Measurements from ENCODE around the gene HOXC10. TPM values are rescaled to one million over a fixed set of nuclear protein-coding genes. Genes with fewer than 3 reads are reported as not detected.

The HOXC10 gene
- total RNA-seq, 1 experiment from 2014 or later, result 154 TPM

DNA sequence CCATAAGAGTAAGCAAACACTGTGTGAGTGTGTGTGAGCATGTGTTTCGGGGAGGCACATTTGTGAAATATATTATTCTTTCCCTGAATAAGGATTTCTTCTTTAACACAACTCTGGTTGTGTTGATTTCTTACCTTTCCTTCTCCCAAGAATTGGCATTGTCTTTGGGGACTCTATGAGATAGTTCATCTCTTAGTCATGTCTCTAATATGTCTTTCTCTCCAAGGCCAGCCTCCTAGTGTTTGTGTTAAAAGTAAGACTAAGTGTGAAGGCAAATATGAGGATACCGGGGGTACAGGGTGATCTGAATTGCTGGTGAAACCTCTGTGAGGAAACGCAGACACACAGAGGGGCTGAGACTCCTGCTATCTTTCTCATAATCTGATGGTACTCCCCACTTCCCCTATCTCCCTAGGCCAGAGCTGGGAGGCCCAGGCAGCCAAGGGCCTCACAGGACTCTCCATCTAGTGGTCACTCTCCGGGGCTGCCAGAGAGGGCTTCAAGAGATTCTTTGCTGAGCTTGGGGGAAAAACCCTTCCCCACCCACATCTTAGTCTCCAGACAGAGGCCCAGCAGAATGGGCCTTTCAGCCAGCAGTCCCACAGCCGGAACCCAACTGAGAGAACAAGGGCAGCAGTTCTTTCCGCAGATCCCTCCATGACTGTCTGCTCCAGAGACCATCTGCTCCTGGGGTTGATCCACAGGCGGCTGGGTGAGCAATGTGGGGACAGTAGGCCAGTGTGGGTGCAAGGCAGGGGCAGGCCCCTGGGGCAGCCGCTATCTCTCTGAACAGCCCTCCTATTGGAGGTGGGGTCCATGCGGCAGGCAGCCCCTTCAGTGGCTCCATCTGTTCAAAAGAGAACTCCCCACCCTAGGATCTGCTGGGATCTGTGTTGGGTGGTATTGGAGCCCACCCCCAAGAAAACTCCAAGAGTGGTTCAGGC is 36.0 kb upstream of the HOXC10 start:
- ChIA-PET POLR2A (interaction anchor here (0.5 to 0.7 kb wide), 2 partner anchors 209 to 214 kb away, joined by 5 to 7 read pairs; no protein-coding TSS in a partner anchor), CTCF (interaction anchor here (0.6 kb wide), 2 partner anchors 50 to 79 kb away, joined by 6 to 12 read pairs; partner anchors contain the start of gene HOXC6)
- H3K9me3 ChIP-seq (ENCODE audit: control insufficient read depth, insufficient read depth, low read depth, low read length), result no peaks in the 10 kb centered on the region
- in situ Hi-C loops (cut with HindIII; ENCODE audit: low pct_unique_long_range_greater_than_20kb, low sequenced_read_pairs) (no loop called here), intact Hi-C loops (cut with micrococcal nuclease; ENCODE audit: unreplicated experiment) (loop anchor here (5.0 kb wide), 2 partner anchors 122 to 182 kb away; no protein-coding TSS in a partner anchor)
- no peaks in the 10 kb centered on the region for H3K27me3 ChIP-seq (ENCODE audit: control insufficient read depth, insufficient read depth, low read length)
- ATAC-seq (peak; percentile 59), DNase-seq (ENCODE audit: low read depth, low spot score) (no peak)
- H3K4me3 ChIP-seq (ENCODE audit: low read depth in 2 of 2, low read length in 2 of 2), result no peak overlapping the region
- no peaks in the 10 kb centered on the region; the same call in 1 of the 2 replicates for H3K36me3 ChIP-seq (ENCODE audit: control insufficient read depth, insufficient read depth, low read length)
- peaks cover 89% of the 10 kb centered on the region for H3K4me1 ChIP-seq (ENCODE audit: control insufficient read depth, insufficient read depth, low read length)
- BruUV-seq (replicated peaks), result no TSS peak
- peak overlapping the region; percentile 88 for H3K27ac ChIP-seq (ENCODE audit: low read length)
- no peak for TF ChIP-seq POLR2AphosphoS5 (IDR thresholded peaks at IDR 0.05; ENCODE audit: low read depth, low read length)
- no peak for TF ChIP-seq TCF7L2 (IDR thresholded peaks at IDR 0.05; ENCODE audit: low read depth, low read length)
- TF ChIP-seq, protein P1, sequence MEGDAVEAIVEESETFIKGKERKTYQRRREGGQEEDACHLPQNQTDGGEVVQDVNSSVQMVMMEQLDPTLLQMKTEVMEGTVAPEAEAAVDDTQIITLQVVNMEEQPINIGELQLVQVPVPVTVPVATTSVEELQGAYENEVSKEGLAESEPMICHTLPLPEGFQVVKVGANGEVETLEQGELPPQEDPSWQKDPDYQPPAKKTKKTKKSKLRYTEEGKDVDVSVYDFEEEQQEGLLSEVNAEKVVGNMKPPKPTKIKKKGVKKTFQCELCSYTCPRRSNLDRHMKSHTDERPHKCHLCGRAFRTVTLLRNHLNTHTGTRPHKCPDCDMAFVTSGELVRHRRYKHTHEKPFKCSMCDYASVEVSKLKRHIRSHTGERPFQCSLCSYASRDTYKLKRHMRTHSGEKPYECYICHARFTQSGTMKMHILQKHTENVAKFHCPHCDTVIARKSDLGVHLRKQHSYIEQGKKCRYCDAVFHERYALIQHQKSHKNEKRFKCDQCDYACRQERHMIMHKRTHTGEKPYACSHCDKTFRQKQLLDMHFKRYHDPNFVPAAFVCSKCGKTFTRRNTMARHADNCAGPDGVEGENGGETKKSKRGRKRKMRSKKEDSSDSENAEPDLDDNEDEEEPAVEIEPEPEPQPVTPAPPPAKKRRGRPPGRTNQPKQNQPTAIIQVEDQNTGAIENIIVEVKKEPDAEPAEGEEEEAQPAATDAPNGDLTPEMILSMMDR (IDR thresholded peaks at IDR 0.05), result peak; percentile 76
- TF ChIP-seq, protein P2, sequence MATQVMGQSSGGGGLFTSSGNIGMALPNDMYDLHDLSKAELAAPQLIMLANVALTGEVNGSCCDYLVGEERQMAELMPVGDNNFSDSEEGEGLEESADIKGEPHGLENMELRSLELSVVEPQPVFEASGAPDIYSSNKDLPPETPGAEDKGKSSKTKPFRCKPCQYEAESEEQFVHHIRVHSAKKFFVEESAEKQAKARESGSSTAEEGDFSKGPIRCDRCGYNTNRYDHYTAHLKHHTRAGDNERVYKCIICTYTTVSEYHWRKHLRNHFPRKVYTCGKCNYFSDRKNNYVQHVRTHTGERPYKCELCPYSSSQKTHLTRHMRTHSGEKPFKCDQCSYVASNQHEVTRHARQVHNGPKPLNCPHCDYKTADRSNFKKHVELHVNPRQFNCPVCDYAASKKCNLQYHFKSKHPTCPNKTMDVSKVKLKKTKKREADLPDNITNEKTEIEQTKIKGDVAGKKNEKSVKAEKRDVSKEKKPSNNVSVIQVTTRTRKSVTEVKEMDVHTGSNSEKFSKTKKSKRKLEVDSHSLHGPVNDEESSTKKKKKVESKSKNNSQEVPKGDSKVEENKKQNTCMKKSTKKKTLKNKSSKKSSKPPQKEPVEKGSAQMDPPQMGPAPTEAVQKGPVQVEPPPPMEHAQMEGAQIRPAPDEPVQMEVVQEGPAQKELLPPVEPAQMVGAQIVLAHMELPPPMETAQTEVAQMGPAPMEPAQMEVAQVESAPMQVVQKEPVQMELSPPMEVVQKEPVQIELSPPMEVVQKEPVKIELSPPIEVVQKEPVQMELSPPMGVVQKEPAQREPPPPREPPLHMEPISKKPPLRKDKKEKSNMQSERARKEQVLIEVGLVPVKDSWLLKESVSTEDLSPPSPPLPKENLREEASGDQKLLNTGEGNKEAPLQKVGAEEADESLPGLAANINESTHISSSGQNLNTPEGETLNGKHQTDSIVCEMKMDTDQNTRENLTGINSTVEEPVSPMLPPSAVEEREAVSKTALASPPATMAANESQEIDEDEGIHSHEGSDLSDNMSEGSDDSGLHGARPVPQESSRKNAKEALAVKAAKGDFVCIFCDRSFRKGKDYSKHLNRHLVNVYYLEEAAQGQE (IDR thresholded peaks at IDR 0.05; ENCODE audit: insufficient read depth in 1 of 2, low read depth in 2 of 2, low read length in 1 of 2), result no peak

DNA sequence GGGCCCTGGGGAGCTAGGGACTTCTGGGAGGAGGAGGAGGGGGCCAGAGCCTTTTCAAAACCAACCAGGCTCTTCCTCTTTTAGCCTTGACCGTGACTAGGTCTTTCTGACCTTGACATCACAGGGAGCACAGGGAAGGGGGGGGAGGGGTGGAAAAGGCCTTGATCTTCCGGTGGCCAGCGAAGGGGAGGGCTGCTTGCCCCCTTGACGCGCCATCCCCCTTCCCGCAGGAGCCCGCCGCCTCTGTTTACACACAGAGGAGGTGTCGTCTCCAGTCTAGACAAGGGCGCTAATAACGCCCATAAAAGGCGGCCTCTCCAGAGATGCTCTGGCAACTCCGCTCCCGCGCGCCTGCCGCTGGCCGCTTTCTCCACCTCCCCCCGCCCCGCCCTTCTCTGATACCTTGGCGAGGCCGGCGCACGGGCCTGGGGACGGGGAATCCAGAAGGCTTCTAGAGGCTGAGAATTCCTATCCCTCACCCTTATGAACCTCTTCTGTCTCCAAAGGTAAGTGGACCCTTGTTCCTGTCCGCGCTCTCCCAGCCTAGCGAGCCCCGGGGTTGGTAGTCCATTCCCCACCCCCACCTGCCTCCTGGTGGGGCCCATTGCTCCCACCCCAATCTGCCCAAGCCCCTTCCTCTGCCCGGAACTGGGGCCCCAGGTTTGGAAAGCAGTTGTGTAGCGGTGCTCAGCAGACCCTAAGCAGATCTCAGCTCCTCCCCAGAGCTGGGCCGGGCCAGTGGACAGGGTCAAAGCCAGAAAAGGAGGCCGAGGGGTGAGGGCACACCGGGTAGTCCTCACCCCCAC is 35.1 kb upstream of the HOXC10 start:
- ATAC-seq (no peak), DNase-seq (ENCODE audit: low read depth, low spot score) (no peak)
- H3K4me1 ChIP-seq (ENCODE audit: control insufficient read depth, insufficient read depth, low read length), result peaks cover 89% of the 10 kb centered on the region
- TF ChIP-seq POLR2AphosphoS5 (IDR thresholded peaks at IDR 0.05; ENCODE audit: low read depth, low read length), result no peak
- TF ChIP-seq, protein P1 (IDR thresholded peaks at IDR 0.05), result no peak
- no peak for TF ChIP-seq TCF7L2 (IDR thresholded peaks at IDR 0.05; ENCODE audit: low read depth, low read length)
- TF ChIP-seq, protein P2 (IDR thresholded peaks at IDR 0.05; ENCODE audit: insufficient read depth in 1 of 2, low read depth in 2 of 2, low read length in 1 of 2), result no peak
- TF ChIP-seq SIN3A (IDR thresholded peaks at IDR 0.05; ENCODE audit: borderline replicate concordance, insufficient read depth, low read depth, low read length), result no peak
- H3K27me3 ChIP-seq (ENCODE audit: control insufficient read depth, insufficient read depth, low read length), result no peaks in the 10 kb centered on the region
- H3K9me3 ChIP-seq (ENCODE audit: control insufficient read depth, insufficient read depth, low read depth, low read length), result no peaks in the 10 kb centered on the region
- ChIA-PET POLR2A (interaction anchor here (0.5 to 0.7 kb wide), 2 partner anchors 210 to 215 kb away, joined by 5 to 7 read pairs; no protein-coding TSS in a partner anchor), CTCF (interaction anchor here (0.6 to 0.8 kb wide), 3 partner anchors 11 to 78 kb away, joined by 3 to 12 read pairs (median 6); partner anchors contain the start of genes HOXC13 and HOXC6)
- in situ Hi-C loops (cut with HindIII; ENCODE audit: low pct_unique_long_range_greater_than_20kb, low sequenced_read_pairs), result no loop called here
- intact Hi-C loops (cut with micrococcal nuclease; ENCODE audit: unreplicated experiment), result loop anchor here (5.0 kb wide), 2 partner anchors 123 to 183 kb away; no protein-coding TSS in a partner anchor
- no peaks in the 10 kb centered on the region; the same call in 1 of the 2 replicates for H3K36me3 ChIP-seq (ENCODE audit: control insufficient read depth, insufficient read depth, low read length)
- peak overlapping the region; percentile 88 for H3K27ac ChIP-seq (ENCODE audit: low read length)
- no TSS peak for BruUV-seq (replicated peaks)
- H3K4me3 ChIP-seq (ENCODE audit: low read depth in 2 of 2, low read length in 2 of 2), result peak overlapping the region in 1 of 2 experiments; percentile 3; a peak in 1 of 4 replicates

All from Panc1 (cell line).